ENCODE measurements around the gene HMGCLL1.

The HMGCLL1 gene

DNA sequence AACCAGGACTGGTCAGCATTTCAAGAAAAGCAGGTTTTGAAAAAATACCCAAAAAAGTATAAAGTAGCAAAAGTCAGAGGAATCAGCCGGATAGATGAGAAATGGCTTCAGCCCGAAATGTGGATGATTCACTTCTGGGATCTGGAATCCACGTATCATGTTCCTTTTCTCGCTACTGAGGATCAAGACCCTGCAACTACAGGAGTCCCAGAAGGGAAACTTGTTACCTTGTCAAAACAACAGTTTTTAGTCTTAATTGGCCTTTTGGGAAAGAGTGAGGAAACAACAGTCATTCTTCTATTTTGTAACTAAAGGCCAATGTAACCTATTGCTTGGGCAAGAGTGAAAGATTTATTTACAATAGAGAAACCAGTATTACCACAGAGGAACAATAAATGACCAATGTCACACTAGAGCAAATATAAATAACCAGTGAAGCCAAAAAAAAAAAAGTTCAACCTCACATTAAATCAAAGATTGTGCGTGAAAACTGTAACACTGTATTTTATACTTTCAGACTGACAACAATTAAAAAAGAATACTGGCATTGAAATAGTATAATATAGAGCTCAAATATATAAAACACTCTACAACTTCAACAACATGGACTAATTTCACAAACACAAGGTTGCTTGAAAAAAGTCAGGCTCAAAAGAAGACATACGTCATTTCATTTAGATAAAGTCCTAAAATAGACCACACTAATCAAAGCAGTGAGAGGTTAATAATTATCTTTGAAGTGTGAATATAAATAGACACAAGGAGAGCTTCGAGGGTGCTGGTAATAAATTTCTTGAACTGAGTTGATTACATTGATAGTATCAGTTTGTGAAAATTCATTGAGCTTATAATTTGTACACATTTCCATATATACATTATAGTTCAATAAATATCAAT lies 135.5 kb downstream of the HMGCLL1 start:
- peak; percentile 50 for DNase-seq (ENCODE audit: low read depth)

GRCh38 chr6:55438203-55438602 lies 140.8 kb downstream of the HMGCLL1 start:
- DNase-seq (ENCODE audit: low read depth): no peak

DNA sequence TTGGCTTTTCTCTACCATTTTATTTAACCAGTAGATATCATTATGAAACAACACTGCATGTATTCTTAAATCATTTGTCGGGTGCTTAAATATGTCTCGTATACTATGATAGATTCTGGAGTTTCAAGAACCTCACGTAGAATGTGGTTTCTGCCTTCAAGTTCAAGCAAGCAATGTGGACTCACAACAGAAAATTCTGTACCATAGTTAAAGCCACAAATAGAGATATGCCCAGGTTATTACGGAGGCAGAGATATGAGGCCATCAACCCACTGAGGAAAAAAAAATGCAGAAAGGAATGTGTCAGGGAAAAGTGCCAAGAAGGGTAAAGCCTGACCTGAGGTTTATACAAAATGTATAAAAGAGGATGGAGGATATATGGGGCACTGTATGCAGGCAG lies 141.9 kb downstream of the HMGCLL1 start:
- DNase-seq (ENCODE audit: low read depth): no peak

DNA sequence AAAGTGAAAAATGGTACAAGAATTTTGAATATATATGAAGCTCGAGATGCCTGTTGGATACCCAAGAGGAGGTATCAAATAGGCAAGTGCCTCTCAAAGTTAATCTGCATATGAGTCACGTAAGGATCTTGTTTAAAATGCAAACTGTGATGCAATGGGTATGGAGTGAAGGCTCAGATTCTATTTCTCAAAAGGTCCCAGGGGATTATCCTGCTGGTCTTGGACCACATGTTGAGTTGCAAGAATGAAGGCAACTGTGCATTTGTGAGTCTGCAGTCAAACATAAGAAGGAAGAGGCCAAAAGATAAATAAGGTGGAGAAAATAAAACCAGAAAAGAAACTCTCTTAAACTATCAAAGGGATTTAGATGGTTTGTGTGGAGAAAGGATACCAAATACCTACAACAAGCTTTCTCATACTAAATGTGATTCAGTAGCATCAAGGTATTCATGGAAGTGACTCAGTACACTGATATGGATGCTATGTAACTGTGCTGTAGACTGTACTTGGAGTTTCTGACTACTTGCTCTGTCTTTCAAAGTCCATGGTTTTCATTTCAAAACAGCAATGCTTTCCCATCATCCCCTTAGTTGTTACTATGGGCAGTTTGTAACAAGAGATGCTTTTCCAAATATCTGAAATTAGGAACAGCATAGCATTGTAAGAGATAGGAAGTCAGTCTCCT lies 145.4 kb downstream of the HMGCLL1 start:
- peak; percentile 43 for DNase-seq (ENCODE audit: low read depth)

DNA sequence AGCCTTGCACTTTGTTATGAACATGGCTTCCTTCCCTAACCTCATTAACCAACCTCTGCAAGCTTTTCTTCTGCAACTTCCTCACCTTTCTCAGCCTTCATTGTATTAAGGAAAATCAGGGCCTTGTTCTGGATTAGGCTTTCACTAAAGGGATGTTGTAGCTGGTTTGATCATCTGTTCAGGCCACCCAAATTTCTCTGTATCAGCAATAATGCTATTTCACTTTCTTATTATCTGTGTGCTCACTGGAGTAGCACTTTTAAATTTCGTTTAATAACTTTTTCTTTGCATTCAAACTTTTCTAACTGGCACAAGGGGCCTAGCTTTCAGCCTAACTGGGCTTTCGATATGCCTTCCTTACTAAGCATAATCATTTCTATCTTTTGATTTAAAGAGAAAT lies 155.1 kb downstream of the HMGCLL1 start:
- no peak for DNase-seq (ENCODE audit: low read depth)

DNA sequence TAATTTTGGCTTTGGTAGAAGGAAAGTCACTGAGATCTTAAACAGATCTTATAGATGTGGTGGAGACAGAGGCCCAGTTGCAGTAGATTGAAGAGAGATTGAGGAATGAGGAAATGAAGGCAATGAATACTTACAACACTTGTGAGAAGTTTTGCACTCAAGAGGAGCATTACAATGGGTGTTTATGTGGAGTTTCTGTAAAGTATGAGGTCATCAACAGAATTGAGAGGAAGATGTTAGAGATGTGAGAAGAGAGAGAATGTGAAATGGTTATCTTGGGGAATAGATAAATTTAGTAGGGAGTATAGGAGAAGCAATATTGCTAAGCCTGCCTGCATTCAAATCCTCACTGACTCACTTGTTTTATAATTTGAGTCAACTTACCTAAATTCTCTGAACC lies 168.3 kb downstream of the HMGCLL1 start:
- no peak for DNase-seq (ENCODE audit: low read depth)

DNA sequence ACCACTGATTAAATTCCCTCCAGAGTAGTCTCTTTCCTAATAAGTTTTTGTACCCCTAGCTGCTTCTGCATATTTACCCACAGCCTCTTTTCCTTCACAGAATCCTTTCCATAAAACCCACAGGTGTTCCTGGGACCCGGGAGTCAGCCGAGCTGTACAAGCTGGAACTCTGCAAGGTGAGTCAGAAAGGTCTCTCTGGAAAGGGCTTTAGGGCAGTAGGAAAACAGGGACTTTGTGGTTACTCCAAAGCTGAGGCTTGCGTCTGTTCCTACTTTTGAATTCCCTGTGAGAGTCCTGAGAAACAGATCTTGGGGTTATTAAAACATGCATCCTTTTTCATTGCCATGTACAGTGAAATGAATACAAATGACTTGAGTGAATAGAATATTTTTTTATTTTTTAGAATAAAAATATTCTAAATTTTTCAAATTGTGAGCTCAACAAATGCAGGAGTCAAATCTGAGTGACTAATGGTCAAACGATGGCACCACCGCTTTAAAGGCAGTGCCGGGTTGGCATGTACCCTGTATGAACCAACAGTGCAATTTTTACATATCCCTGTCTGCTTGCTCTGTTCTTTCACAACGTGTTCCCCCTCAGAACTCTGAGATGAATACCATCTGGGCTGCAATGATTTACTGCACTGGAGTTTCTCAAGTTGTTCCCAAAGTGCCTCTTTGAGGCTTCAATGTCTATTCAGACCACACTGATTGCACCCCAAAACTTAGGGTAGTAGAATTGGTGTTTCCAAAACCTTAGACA lies 173.3 kb downstream of the HMGCLL1 start:
- no peak for DNase-seq (ENCODE audit: low read depth)

GRCh38 chr6:55399351-55399750 lies 179.6 kb downstream of the HMGCLL1 start:
- no peak for DNase-seq (ENCODE audit: low read depth)

DNA sequence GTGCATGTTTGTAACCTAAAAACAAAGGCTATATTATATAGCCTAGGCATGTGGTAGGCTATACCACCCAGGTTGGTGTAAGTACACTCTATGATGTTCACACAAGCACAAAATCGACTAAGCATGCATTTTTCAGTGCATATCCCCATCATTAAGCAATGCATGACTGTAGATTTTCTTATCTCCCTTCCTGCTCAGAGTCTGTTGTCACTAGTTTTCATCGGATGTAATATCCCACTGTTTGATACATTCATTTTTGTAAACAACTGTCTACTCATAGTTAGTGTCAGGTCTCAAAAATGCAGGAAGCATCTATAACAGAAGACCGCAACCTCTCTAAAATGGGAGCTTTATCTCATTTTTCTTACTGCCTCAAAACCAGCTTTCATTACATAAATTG lies 181.0 kb downstream of the HMGCLL1 start:
- no peak for DNase-seq (ENCODE audit: low read depth)

DNA sequence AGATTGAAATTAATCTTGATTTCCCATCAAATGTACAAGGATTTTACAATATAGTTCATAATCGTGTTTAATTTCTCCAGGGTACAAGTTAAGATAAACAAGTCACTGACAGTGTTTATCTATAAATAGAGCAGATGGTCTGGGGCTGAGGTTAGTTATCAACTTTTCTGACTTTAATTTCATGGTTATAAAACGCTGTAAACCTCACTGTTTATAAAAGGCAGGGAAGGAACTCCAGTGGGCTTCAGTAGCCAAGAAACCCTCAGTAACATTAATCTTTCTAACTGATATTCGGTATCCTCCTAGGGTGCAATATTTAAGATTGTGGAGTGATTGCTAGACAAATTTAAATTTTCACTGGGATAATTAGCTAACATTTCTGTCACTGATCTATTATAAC lies 183.1 kb downstream of the HMGCLL1 start:
- no peak for DNase-seq (ENCODE audit: low read depth)

GRCh38 chr6:55388211-55388610 lies 190.8 kb downstream of the HMGCLL1 start:
- no peak for DNase-seq (ENCODE audit: low read depth)
